Measurements from ENCODE around the gene SLTM. TPM values are rescaled to one million over a fixed set of nuclear protein-coding genes. Genes with fewer than 3 reads are reported as not detected.

Gene SLTM
- polyA plus RNA-seq, 1 of the 3 experiments (the other 2 are of a cell fraction), result 54.3 TPM

- TF ChIP-seq ELF1 (IDR thresholded peaks at IDR 0.05), result no peak
- no peak for TF ChIP-seq USF1 (IDR thresholded peaks at IDR 0.05; ENCODE audit: borderline replicate concordance, low read depth)
- TF ChIP-seq JUND (IDR thresholded peaks at IDR 0.05), result no peak
- TF ChIP-seq EZH2phosphoT487 (IDR thresholded peaks at IDR 0.05; ENCODE audit: borderline replicate concordance, low read depth), result no peak
- CTCF ChIA-PET, result no interaction called here
- H3F3A ChIP-seq (replicated peaks; ENCODE audit: insufficient read depth), result peaks cover 5% of the 10 kb centered on the region
- WGBS (ENCODE audit: low lambda C conversion rate), result 95% methylated on average over 4 of the region's 4 CpGs
- H3K4me1 ChIP-seq (ENCODE audit: control insufficient read depth in 1 of 2, insufficient read depth in 2 of 2, low read depth in 1 of 2, low read length in 1 of 2), result no peaks in the 10 kb centered on the region
- no peak for DNase-seq
- POLR2A ChIA-PET, result no interaction called here
- no peak overlapping the region for H3K27ac ChIP-seq (ENCODE audit: low read depth in 2 of 2, low read length in 1 of 2)
- no peaks in the 10 kb centered on the region for H3K27me3 ChIP-seq (ENCODE audit: insufficient read depth)
- no peaks in the 10 kb centered on the region for H3K79me2 ChIP-seq (ENCODE audit: insufficient read depth)
- no peak overlapping the region for H2AFZ ChIP-seq (ENCODE audit: low read depth)
- H3K9me2 ChIP-seq, result no peaks in the 10 kb centered on the region
- peaks cover 57 to 87% of the 10 kb centered on the region in 2 experiments for H3K36me3 ChIP-seq (replicated peaks in 1 of 2; ENCODE audit: control insufficient read depth in 1 of 2, insufficient read depth in 2 of 2, low read length in 1 of 2)
- no peak overlapping the region for H3K4me2 ChIP-seq
- H3K9me3 ChIP-seq, result no peaks in the 10 kb centered on the region
- no peaks in the 10 kb centered on the region for H4K20me1 ChIP-seq (ENCODE audit: insufficient read depth)
- H3K9ac ChIP-seq, result no peak overlapping the region
- no peak overlapping the region for H3K4me3 ChIP-seq (ENCODE audit: low read depth in 2 of 2, low read length in 1 of 2)
These were observed 51.2 kb downstream of the SLTM start for GRCh38 chr15:58882243-58882642.

GRCh38 chr15:58880320-58880719 lies 53.2 kb downstream of the SLTM start:
- H3K36me3 ChIP-seq (replicated peaks in 1 of 2; ENCODE audit: control insufficient read depth in 1 of 2, insufficient read depth in 2 of 2, low read length in 1 of 2), result peaks cover 46 to 68% of the 10 kb centered on the region in 2 experiments

More at GRCh38 chr15:58880320-58880719, 53.2 kb downstream of the SLTM start:
- H3K4me1 ChIP-seq (ENCODE audit: control insufficient read depth in 1 of 2, insufficient read depth in 2 of 2, low read depth in 1 of 2, low read length in 1 of 2), result no peaks in the 10 kb centered on the region
- H3K79me2 ChIP-seq (ENCODE audit: insufficient read depth), result no peaks in the 10 kb centered on the region
- H3K4me2 ChIP-seq, result no peak overlapping the region
- H3F3A ChIP-seq (replicated peaks; ENCODE audit: insufficient read depth), result peaks cover 10% of the 10 kb centered on the region
- no peak for TF ChIP-seq MXI1 (IDR thresholded peaks at IDR 0.05; ENCODE audit: low read depth, low read length)
- TF ChIP-seq RFX5 (IDR thresholded peaks at IDR 0.05; ENCODE audit: low read length), result no peak
- TF ChIP-seq MAX (IDR thresholded peaks at IDR 0.05; ENCODE audit: low read depth), result no peak
- TF ChIP-seq ELF1 (IDR thresholded peaks at IDR 0.05), result no peak
- no peak for TF ChIP-seq RXRA (IDR thresholded peaks at IDR 0.05; ENCODE audit: borderline replicate concordance, low read depth)
- TF ChIP-seq FOXJ3 (CRISPR knock-in tag; IDR thresholded peaks at IDR 0.05), result no peak
- TF ChIP-seq MEF2A (IDR thresholded peaks at IDR 0.05; ENCODE audit: borderline replicate concordance, low read depth), result no peak
- no peak for TF ChIP-seq FOSL2 (IDR thresholded peaks at IDR 0.05; ENCODE audit: borderline replicate concordance, low read depth)
- no peak for TF ChIP-seq TEAD4 (IDR thresholded peaks at IDR 0.05; ENCODE audit: borderline replicate concordance, insufficient read depth)
- TF ChIP-seq PBX3 (IDR thresholded peaks at IDR 0.05), result no peak
- no peak for TF ChIP-seq SIN3A (IDR thresholded peaks at IDR 0.05; ENCODE audit: borderline replicate concordance, low read depth, low read length)
- H4K20me1 ChIP-seq (ENCODE audit: insufficient read depth), result no peaks in the 10 kb centered on the region
- POLR2A ChIA-PET, result no interaction called here
- no peak for DNase-seq
- H3K9me2 ChIP-seq, result no peaks in the 10 kb centered on the region
- WGBS (ENCODE audit: low lambda C conversion rate), result 100% methylated on average over 3 of the region's 3 CpGs
- no peak overlapping the region for H2AFZ ChIP-seq (ENCODE audit: low read depth)
- no peaks in the 10 kb centered on the region for H3K27me3 ChIP-seq (ENCODE audit: insufficient read depth)
- no peaks in the 10 kb centered on the region for H3K9me3 ChIP-seq
- no peak overlapping the region for H3K27ac ChIP-seq (ENCODE audit: low read depth in 2 of 2, low read length in 1 of 2)
- H3K4me3 ChIP-seq (ENCODE audit: low read depth in 2 of 2, low read length in 1 of 2), result no peak overlapping the region
- CTCF ChIA-PET, result interaction anchor here (1.2 kb wide), 1 partner anchor 652 kb away, joined by 4 read pairs; no protein-coding TSS in a partner anchor
- H3K9ac ChIP-seq, result no peak overlapping the region
